ENCODE data around the gene PELI3. TPM values are rescaled to one million over a fixed set of nuclear protein-coding genes. Genes with fewer than 3 reads are reported as not detected.

Gene PELI3
- total RNA-seq, 2 donors from 2014 or later = 12.7 to 20.7 TPM

- Histone ChIP-seq H3K36me3 (no peaks in the 10 kb centered on the region), H3K9me3 (peaks cover 0 to 14% of the 10 kb centered on the region in 2 donors), H3K27ac (no peak overlapping the region), H3K4me1 (no peaks in the 10 kb centered on the region), H3K4me3 (no peak overlapping the region), H3K27me3 (no peaks in the 10 kb centered on the region)
- no peak for TF ChIP-seq CTCF (IDR thresholded peaks at IDR 0.05)
- DNase-seq (ENCODE audit: low spot score) = no peak
These were observed 19.7 kb upstream of the PELI3 start for GRCh38 chr11:66447012-66447411.

GRCh38 chr11:66448523-66448922 lies 18.2 kb upstream of the PELI3 start:
- H3K36me3 ChIP-seq = no peaks in the 10 kb centered on the region
- H3K9me3 ChIP-seq = peaks cover 0 to 6% of the 10 kb centered on the region in 2 donors
- TF ChIP-seq CTCF (IDR thresholded peaks at IDR 0.05) = no peak
- H3K4me1 ChIP-seq = no peaks in the 10 kb centered on the region
- no peak overlapping the region for H3K27ac ChIP-seq
- H3K27me3 ChIP-seq = no peaks in the 10 kb centered on the region
- no peak for DNase-seq (ENCODE audit: low spot score)
- H3K4me3 ChIP-seq = no peak overlapping the region

- no peaks in the 10 kb centered on the region for H3K27me3 ChIP-seq
- DNase-seq (ENCODE audit: low spot score) = no peak
- no peak for TF ChIP-seq CTCF (IDR thresholded peaks at IDR 0.05)
- no peak overlapping the region for H3K4me3 ChIP-seq
- no peak overlapping the region for H3K27ac ChIP-seq
- H3K36me3 ChIP-seq = no peaks in the 10 kb centered on the region
- H3K4me1 ChIP-seq = no peaks in the 10 kb centered on the region
- no peaks in the 10 kb centered on the region for H3K9me3 ChIP-seq
These were observed 16.1 kb upstream of the PELI3 start for GRCh38 chr11:66450560-66450959.

- no peak for TF ChIP-seq CTCF (IDR thresholded peaks at IDR 0.05)
- Histone ChIP-seq H3K27me3 (no peaks in the 10 kb centered on the region), H3K27ac (no peak overlapping the region), H3K36me3 (no peaks in the 10 kb centered on the region), H3K4me3 (no peak overlapping the region), H3K9me3 (no peaks in the 10 kb centered on the region), H3K4me1 (no peaks in the 10 kb centered on the region)
- DNase-seq (ENCODE audit: low spot score) = no peak
These were observed 15.0 kb upstream of the PELI3 start for GRCh38 chr11:66451663-66452062.

GRCh38 chr11:66454247-66454646 lies 12.5 kb upstream of the PELI3 start:
- H3K4me1 ChIP-seq = no peaks in the 10 kb centered on the region

More at GRCh38 chr11:66454247-66454646, 12.5 kb upstream of the PELI3 start:
- no peak for TF ChIP-seq CTCF (IDR thresholded peaks at IDR 0.05)
- no peak overlapping the region for H3K4me3 ChIP-seq
- DNase-seq (ENCODE audit: low spot score) = no peak
- no peaks in the 10 kb centered on the region for H3K36me3 ChIP-seq
- no peaks in the 10 kb centered on the region for H3K27me3 ChIP-seq
- no peak overlapping the region for H3K27ac ChIP-seq
- no peaks in the 10 kb centered on the region for H3K9me3 ChIP-seq
